OCI-LY3 (cell line): ENCODE measurements around the gene DSCAM.

Experiments used
- H2AFZ ChIP-seq: fragments of 200-600, 300-600 bp; shearing (Covaris generic); 2 replicates; pipeline ENCODE4 v1.6.0; 2014; ENCODE audit warnings: antibody characterized with exemption, low read depth, low read length
- H3K27ac ChIP-seq: fragments of 200-600, 300-600 bp; sonication (generic); 2 replicates; pipeline ENCODE4 v1.5.1; 2014; ENCODE audit warnings: mild to moderate bottlenecking, low read length, moderate library complexity, mixed read lengths
- H3K27me3 ChIP-seq: fragments of 200-600, 300-600 bp; sonication (generic); 2 replicates; pipeline ENCODE4 v1.6.1; 2014; ENCODE audit warnings: low read depth, low read length, mixed read lengths
- H3K36me3 ChIP-seq: fragments of 200-600, 300-600 bp; sonication (generic); replicated peaks from 2 replicates; pipeline ENCODE3; 2014; ENCODE audit warnings: low read depth, low read length, mixed read lengths
- H3K4me1 ChIP-seq: fragments of 300-600, 200-600 bp; sonication (generic); 2 replicates; pipeline ENCODE4 v1.6.1; 2014; ENCODE audit warnings: low read length, mixed read lengths
- H3K4me2 ChIP-seq: fragments of 200-600, 300-600 bp; sonication (generic); 2 replicates; pipeline ENCODE4 v1.6.1; 2014; ENCODE audit warnings: low read length, mixed read lengths
- H3K4me3 ChIP-seq: fragments of 300-600, 200-600 bp; sonication (generic); 2 replicates; pipeline ENCODE4 v1.5.1; 2014; ENCODE audit warnings: antibody characterized with exemption, mild to moderate bottlenecking, low read length, moderate library complexity
- H3K79me2 ChIP-seq: fragments of 300-600, 200-600 bp; shearing (Covaris generic); 2 replicates; pipeline ENCODE4 v1.6.1; 2014; ENCODE audit warnings: mild to moderate bottlenecking, low read length, mixed read lengths
- H3K9ac ChIP-seq: fragments of 300-600, 200-600 bp; shearing (Covaris generic); 2 replicates; pipeline ENCODE4 v1.6.0; 2014; ENCODE audit warnings: mild to moderate bottlenecking, low read length, moderate library complexity
- H3K9me3 ChIP-seq: fragments of 200-600, 300-600 bp; shearing (Covaris generic); 2 replicates; pipeline ENCODE4 v1.6.1; 2014; ENCODE audit warnings: low read length, mixed read lengths; ENCODE audit not compliant: insufficient read depth
- H4K20me1 ChIP-seq: fragments of 200-600, 300-600 bp; sonication (generic); 2 replicates; pipeline ENCODE4 v1.6.1; 2016; ENCODE audit warnings: low read length, mixed read lengths; ENCODE audit not compliant: insufficient read depth
- CTCF ChIP-seq: fragments of 200-600, 300-600 bp; sonication (generic); IDR thresholded peaks from 2 replicates; pipeline ENCODE4 v1.5.1; 2014; ENCODE audit warnings: antibody characterized with exemption, low read length, low read depth
- EZH2phosphoT487 ChIP-seq: fragments of 200-600 bp; shearing (Covaris generic); IDR thresholded peaks from 2 replicates; pipeline ENCODE4 v1.6.1; 2018; ENCODE audit warnings: antibody characterized with exemption, mixed run types, low read depth

Gene DSCAM

GRCh38 chr21:40210251-40210650 is 636.7 kb downstream of the DSCAM start:
- Histone ChIP-seq H3K4me1 (no peaks in the 10 kb centered on the region), H2AFZ (no peak overlapping the region), H3K79me2 (no peaks in the 10 kb centered on the region), H4K20me1 (no peaks in the 10 kb centered on the region), H3K36me3 (no peaks in the 10 kb centered on the region), H3K9me3 (no peaks in the 10 kb centered on the region), H3K9ac (no peak overlapping the region), H3K27ac (no peak overlapping the region), H3K4me3 (no peak overlapping the region), H3K4me2 (no peak overlapping the region), H3K27me3 (no peaks in the 10 kb centered on the region)
- TF ChIP-seq CTCF (no peak), EZH2phosphoT487 (no peak)

- Histone ChIP-seq H3K4me2 (no peak overlapping the region), H3K27ac (no peak overlapping the region), H4K20me1 (no peaks in the 10 kb centered on the region), H3K27me3 (no peaks in the 10 kb centered on the region), H2AFZ (no peak overlapping the region), H3K9me3 (no peaks in the 10 kb centered on the region), H3K36me3 (no peaks in the 10 kb centered on the region), H3K9ac (no peak overlapping the region), H3K4me3 (no peak overlapping the region), H3K79me2 (no peaks in the 10 kb centered on the region), H3K4me1 (no peaks in the 10 kb centered on the region)
- TF ChIP-seq CTCF = no peak
- TF ChIP-seq EZH2phosphoT487 = no peak
These were observed 638.0 kb downstream of the DSCAM start for GRCh38 chr21:40208948-40209345.

- no peaks in the 10 kb centered on the region for H3K4me1 ChIP-seq
- H3K27me3 ChIP-seq = no peaks in the 10 kb centered on the region
- no peak overlapping the region for H3K27ac ChIP-seq
- H3K9me3 ChIP-seq = no peaks in the 10 kb centered on the region
- H3K79me2 ChIP-seq = no peaks in the 10 kb centered on the region
- no peak overlapping the region for H3K4me2 ChIP-seq
- no peaks in the 10 kb centered on the region for H3K36me3 ChIP-seq
- H2AFZ ChIP-seq = no peak overlapping the region
- no peaks in the 10 kb centered on the region for H4K20me1 ChIP-seq
- H3K9ac ChIP-seq = no peak overlapping the region
- TF ChIP-seq CTCF = no peak
- no peak for TF ChIP-seq EZH2phosphoT487
- no peak overlapping the region for H3K4me3 ChIP-seq
These were observed 638.6 kb downstream of the DSCAM start for GRCh38 chr21:40208206-40208947.

GRCh38 chr21:40200946-40201345 is 646.0 kb downstream of the DSCAM start:
- H3K27me3 ChIP-seq = no peaks in the 10 kb centered on the region

More at GRCh38 chr21:40200946-40201345, 646.0 kb downstream of the DSCAM start:
- Histone ChIP-seq H3K4me2 (no peak overlapping the region), H3K9me3 (no peaks in the 10 kb centered on the region), H3K79me2 (no peaks in the 10 kb centered on the region), H3K36me3 (no peaks in the 10 kb centered on the region), H3K27ac (no peak overlapping the region), H2AFZ (no peak overlapping the region), H3K9ac (no peak overlapping the region), H3K4me3 (no peak overlapping the region), H4K20me1 (no peaks in the 10 kb centered on the region), H3K4me1 (no peaks in the 10 kb centered on the region)
- no peak for TF ChIP-seq CTCF
- TF ChIP-seq EZH2phosphoT487 = no peak
